WTC11 (cell line): ENCODE results near the gene TMEFF2. TPM values are rescaled to one million over a fixed set of nuclear protein-coding genes. Genes with fewer than 3 reads are reported as not detected.

Source experiments
- ATAC-seq: fragments of 200-7000 bp; cut with Tn5 transposase; 2 replicates; pipeline ENCODE4 v1.10.0; 2021; ENCODE audit warnings: mild to moderate bottlenecking, moderate library complexity
- CTCF ChIA-PET: fragments of 300-600 bp; sonication (Branson Sonifier 250); formaldehyde crosslinking; loops from one replicate; lab custom pipeline; 2021; ENCODE audit warnings: antibody characterized with exemption; lab: Charles Lee
- POLR2A ChIA-PET: fragments of 350-600 bp; sonication (Branson Sonifier 250); formaldehyde crosslinking; loops from one replicate; lab custom pipeline; 2021; ENCODE audit warnings: antibody characterized with exemption; lab: Charles Lee
- DNase-seq: peaks from one replicate; pipeline ENCODE4 v3.0.0; 2021; ENCODE audit warnings: low spot score
- H3K27ac Mint-ChIP-seq: 2 replicates; pipeline ENCODE4 v1.8.0; 2021; ENCODE audit warnings: mixed read lengths
- H3K27me3 Mint-ChIP-seq: 2 replicates; pipeline ENCODE4 v1.8.0; 2021; ENCODE audit warnings: low read depth, mild to moderate bottlenecking, moderate library complexity, mixed read lengths
- H3K36me3 Mint-ChIP-seq: 2 replicates; pipeline ENCODE4 v1.8.0; 2021; ENCODE audit warnings: mixed read lengths
- H3K4me1 Mint-ChIP-seq: 2 replicates; pipeline ENCODE4 v1.8.0; 2022; ENCODE audit warnings: mixed read lengths
- H3K4me3 Mint-ChIP-seq: 2 replicates; pipeline ENCODE4 v1.8.0; 2021; ENCODE audit warnings: mild to moderate bottlenecking, moderate library complexity, mixed read lengths
- H3K9me3 Mint-ChIP-seq: 2 replicates; pipeline ENCODE4 v1.8.0; 2021; ENCODE audit warnings: mixed read lengths
- ATF6 ChIP-seq: sonication (generic); formaldehyde crosslinking; IDR thresholded peaks from 2 replicates; pipeline ENCODE4 v1.8.1; 2023; ENCODE audit warnings: mild to moderate bottlenecking, missing genetic modification reagents
- CREB1 ChIP-seq: sonication (generic); formaldehyde crosslinking; IDR thresholded peaks from 2 replicates; pipeline ENCODE4 v1.8.0; 2023; ENCODE audit warnings: mild to moderate bottlenecking, missing genetic modification reagents
- EMX1 ChIP-seq: fragments of 250-450 bp; sonication (Bioruptor Pico); IDR thresholded peaks from 2 replicates; pipeline ENCODE4 v1.8.0; 2021; ENCODE audit warnings: mild to moderate bottlenecking
- ETV6 ChIP-seq: sonication (generic); formaldehyde crosslinking; IDR thresholded peaks from 2 replicates; pipeline ENCODE4 v1.8.1; 2022; ENCODE audit warnings: mild to moderate bottlenecking, missing genetic modification reagents
- FOXP1 ChIP-seq: sonication (generic); formaldehyde crosslinking; IDR thresholded peaks from 2 replicates; pipeline ENCODE4 v1.8.0; 2022; ENCODE audit warnings: missing genetic modification reagents, mild to moderate bottlenecking, moderate library complexity, borderline replicate concordance
- GABPB1 ChIP-seq: sonication (generic); formaldehyde crosslinking; IDR thresholded peaks from 2 replicates; pipeline ENCODE4 v1.8.1; 2023; ENCODE audit warnings: mild to moderate bottlenecking, missing genetic modification reagents
- GTF2I ChIP-seq: fragments of 250-450 bp; sonication (Bioruptor Pico); conservative IDR thresholded peaks from 2 replicates; pipeline ENCODE4 v1.4.0; 2021; ENCODE audit warnings: mild to moderate bottlenecking
- IRF2 ChIP-seq: sonication (generic); formaldehyde crosslinking; IDR thresholded peaks from 2 replicates; pipeline ENCODE4 v1.8.0; 2022; ENCODE audit warnings: low read depth, missing genetic modification reagents, borderline replicate concordance
- JAZF1 ChIP-seq: fragments of 250-450 bp; sonication (Bioruptor Pico); IDR thresholded peaks from 2 replicates; pipeline ENCODE4 v1.9.0; 2021; ENCODE audit warnings: moderate library complexity, mild to moderate bottlenecking, inconsistent platforms
- MYBL2 ChIP-seq: sonication (generic); formaldehyde crosslinking; IDR thresholded peaks from 2 replicates; pipeline ENCODE4 v1.8.1; 2023; ENCODE audit warnings: mild to moderate bottlenecking, moderate library complexity, missing genetic modification reagents
- NR2C2 ChIP-seq: sonication (generic); formaldehyde crosslinking; IDR thresholded peaks from 2 replicates; pipeline ENCODE4 v1.8.0; 2022; ENCODE audit warnings: mild to moderate bottlenecking, missing genetic modification reagents
- RELA ChIP-seq: sonication (generic); formaldehyde crosslinking; IDR thresholded peaks from 2 replicates; pipeline ENCODE4 v1.8.1; 2022; ENCODE audit warnings: missing genetic modification reagents, mild to moderate bottlenecking, borderline replicate concordance
- RORB ChIP-seq: fragments of 250-450 bp; sonication (Bioruptor Pico); IDR thresholded peaks from 2 replicates; pipeline ENCODE4 v1.9.0; 2021; ENCODE audit warnings: mild to moderate bottlenecking
- STAT6 ChIP-seq: sonication (generic); formaldehyde crosslinking; conservative IDR thresholded peaks from 2 replicates; pipeline ENCODE4 v1.8.1; 2023; ENCODE audit warnings: mild to moderate bottlenecking, low read depth, missing genetic modification reagents, moderate library complexity
- ZBTB21 ChIP-seq: sonication (generic); formaldehyde crosslinking; IDR thresholded peaks from 2 replicates; pipeline ENCODE4 v1.8.1; 2023; ENCODE audit warnings: mild to moderate bottlenecking, missing genetic modification reagents, borderline replicate concordance
- ZNF317 ChIP-seq: sonication (generic); formaldehyde crosslinking; IDR thresholded peaks from 2 replicates; pipeline ENCODE4 v1.8.1; 2023; ENCODE audit warnings: low read depth, mild to moderate bottlenecking, moderate library complexity, missing genetic modification reagents, borderline replicate concordance
- total RNA-seq: library from RNA; stranded (reverse); gene quantifications from 3 replicates; pipeline ENCODE4 v1.2.3, GENCODE V29; 2021
- TF ChIP-seq, protein P1 (sequence below): fragments of 250-450 bp; sonication (Bioruptor Pico); IDR thresholded peaks from 2 replicates; pipeline ENCODE4 v1.8.0; 2021; ENCODE audit warnings: mild to moderate bottlenecking
- TF ChIP-seq, protein P2 (sequence below): sonication (generic); formaldehyde crosslinking; IDR thresholded peaks from 2 replicates; pipeline ENCODE4 v1.8.1; 2022; ENCODE audit warnings: mild to moderate bottlenecking, moderate library complexity, missing genetic modification reagents
- TF ChIP-seq, protein P3 (sequence below): sonication (generic); formaldehyde crosslinking; IDR thresholded peaks from 2 replicates; pipeline ENCODE4 v1.8.0; 2023; ENCODE audit warnings: missing genetic modification reagents
- TF ChIP-seq, protein P4 (sequence below): sonication (generic); formaldehyde crosslinking; IDR thresholded peaks from 2 replicates; pipeline ENCODE4 v1.8.1; 2023; ENCODE audit warnings: mild to moderate bottlenecking, missing genetic modification reagents
- TF ChIP-seq, protein P5 (sequence below): sonication (generic); formaldehyde crosslinking; IDR thresholded peaks from 2 replicates; pipeline ENCODE4 v1.8.0; 2022; ENCODE audit warnings: mild to moderate bottlenecking, missing genetic modification reagents
- TF ChIP-seq, protein P6 (sequence below): fragments of 250-450 bp; sonication (Bioruptor Pico); IDR thresholded peaks from 2 replicates; pipeline ENCODE4 v1.9.0; 2021; ENCODE audit warnings: mild to moderate bottlenecking, borderline replicate concordance

Gene TMEFF2
- total RNA-seq, 1 experiment from 2014 or later: 2.3 TPM

DNA sequence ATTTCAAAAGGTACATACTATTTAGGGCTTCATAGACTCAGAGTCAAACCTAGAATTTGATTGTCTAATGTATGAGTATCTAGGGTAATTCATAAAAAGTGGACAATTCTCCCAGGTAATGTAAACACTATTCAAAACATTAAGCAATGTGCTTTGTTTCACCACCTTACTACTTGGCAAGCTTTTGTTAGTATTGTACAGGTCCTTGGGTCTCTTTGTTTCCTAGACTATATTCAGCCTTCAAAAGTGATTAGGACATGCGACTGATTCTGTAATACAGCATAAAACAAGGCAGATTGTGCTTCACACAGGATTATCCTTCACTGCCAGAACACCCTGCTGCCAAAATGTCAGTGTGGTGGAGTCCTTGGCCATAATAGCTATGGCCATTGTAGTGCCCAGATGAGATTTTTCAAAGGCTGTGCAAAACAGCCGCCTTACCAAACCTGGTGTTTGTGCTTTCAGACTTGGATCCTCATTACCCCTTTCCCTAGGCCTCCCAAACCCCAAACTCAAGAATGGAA lies 257.8 kb downstream of the TMEFF2 start:
- H3K27me3 Mint-ChIP-seq: no peaks in the 10 kb centered on the region
- no peaks in the 10 kb centered on the region for H3K9me3 Mint-ChIP-seq
- ATAC-seq (no peak), DNase-seq (no peak)
- TF ChIP-seq, protein P1, sequence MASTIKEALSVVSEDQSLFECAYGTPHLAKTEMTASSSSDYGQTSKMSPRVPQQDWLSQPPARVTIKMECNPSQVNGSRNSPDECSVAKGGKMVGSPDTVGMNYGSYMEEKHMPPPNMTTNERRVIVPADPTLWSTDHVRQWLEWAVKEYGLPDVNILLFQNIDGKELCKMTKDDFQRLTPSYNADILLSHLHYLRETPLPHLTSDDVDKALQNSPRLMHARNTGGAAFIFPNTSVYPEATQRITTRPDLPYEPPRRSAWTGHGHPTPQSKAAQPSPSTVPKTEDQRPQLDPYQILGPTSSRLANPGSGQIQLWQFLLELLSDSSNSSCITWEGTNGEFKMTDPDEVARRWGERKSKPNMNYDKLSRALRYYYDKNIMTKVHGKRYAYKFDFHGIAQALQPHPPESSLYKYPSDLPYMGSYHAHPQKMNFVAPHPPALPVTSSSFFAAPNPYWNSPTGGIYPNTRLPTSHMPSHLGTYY (CRISPR knock-in tag): no peak
- TF ChIP-seq JAZF1 (CRISPR knock-in tag) (no peak), GABPB1 (CRISPR knock-in tag) (no peak), NR2C2 (CRISPR knock-in tag) (no peak), STAT6 (no peak), FOXP1 (CRISPR knock-in tag) (no peak), ZBTB21 (CRISPR knock-in tag) (no peak), ZNF317 (CRISPR knock-in tag) (no peak), RORB (CRISPR knock-in tag) (no peak), MYBL2 (CRISPR knock-in tag) (no peak)
- TF ChIP-seq, protein P2, sequence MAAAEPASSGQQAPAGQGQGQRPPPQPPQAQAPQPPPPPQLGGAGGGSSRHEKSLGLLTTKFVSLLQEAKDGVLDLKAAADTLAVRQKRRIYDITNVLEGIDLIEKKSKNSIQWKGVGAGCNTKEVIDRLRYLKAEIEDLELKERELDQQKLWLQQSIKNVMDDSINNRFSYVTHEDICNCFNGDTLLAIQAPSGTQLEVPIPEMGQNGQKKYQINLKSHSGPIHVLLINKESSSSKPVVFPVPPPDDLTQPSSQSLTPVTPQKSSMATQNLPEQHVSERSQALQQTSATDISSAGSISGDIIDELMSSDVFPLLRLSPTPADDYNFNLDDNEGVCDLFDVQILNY: no peak
- TF ChIP-seq, protein P3, sequence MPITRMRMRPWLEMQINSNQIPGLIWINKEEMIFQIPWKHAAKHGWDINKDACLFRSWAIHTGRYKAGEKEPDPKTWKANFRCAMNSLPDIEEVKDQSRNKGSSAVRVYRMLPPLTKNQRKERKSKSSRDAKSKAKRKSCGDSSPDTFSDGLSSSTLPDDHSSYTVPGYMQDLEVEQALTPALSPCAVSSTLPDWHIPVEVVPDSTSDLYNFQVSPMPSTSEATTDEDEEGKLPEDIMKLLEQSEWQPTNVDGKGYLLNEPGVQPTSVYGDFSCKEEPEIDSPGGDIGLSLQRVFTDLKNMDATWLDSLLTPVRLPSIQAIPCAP (CRISPR knock-in tag): no peak
- TF ChIP-seq, protein P4, sequence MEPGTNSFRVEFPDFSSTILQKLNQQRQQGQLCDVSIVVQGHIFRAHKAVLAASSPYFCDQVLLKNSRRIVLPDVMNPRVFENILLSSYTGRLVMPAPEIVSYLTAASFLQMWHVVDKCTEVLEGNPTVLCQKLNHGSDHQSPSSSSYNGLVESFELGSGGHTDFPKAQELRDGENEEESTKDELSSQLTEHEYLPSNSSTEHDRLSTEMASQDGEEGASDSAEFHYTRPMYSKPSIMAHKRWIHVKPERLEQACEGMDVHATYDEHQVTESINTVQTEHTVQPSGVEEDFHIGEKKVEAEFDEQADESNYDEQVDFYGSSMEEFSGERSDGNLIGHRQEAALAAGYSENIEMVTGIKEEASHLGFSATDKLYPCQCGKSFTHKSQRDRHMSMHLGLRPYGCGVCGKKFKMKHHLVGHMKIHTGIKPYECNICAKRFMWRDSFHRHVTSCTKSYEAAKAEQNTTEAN (CRISPR knock-in tag): no peak
- TF ChIP-seq, protein P5, sequence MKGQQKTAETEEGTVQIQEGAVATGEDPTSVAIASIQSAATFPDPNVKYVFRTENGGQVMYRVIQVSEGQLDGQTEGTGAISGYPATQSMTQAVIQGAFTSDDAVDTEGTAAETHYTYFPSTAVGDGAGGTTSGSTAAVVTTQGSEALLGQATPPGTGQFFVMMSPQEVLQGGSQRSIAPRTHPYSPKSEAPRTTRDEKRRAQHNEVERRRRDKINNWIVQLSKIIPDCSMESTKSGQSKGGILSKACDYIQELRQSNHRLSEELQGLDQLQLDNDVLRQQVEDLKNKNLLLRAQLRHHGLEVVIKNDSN (CRISPR knock-in tag): no peak
- ChIA-PET POLR2A (no interaction called here), CTCF (no interaction called here)
- H3K4me3 Mint-ChIP-seq: no peak overlapping the region
- H3K27ac Mint-ChIP-seq: no peak overlapping the region
- H3K36me3 Mint-ChIP-seq: no peaks in the 10 kb centered on the region
- H3K4me1 Mint-ChIP-seq: peaks cover 14% of the 10 kb centered on the region

DNA sequence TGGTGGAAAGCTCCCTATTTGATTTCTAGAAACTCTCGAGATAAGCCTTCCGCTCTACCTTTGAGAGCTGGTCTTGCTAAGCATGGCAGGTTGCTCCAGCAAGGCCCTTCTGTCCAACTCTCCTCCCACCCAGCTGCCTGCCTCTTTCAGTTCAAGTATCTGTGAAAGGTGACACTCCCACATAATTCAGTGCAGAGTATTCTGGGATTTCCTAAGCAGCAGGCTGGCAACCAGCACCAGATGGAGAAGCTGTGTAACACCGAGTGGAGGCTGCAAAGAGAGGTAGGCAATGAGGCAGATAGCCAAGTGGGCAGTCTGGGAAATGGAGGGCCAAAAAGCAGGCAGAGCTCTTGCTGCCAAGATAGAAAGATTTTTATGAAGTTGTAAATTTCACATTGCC lies 259.5 kb downstream of the TMEFF2 start:
- H3K9me3 Mint-ChIP-seq: no peaks in the 10 kb centered on the region
- ChIA-PET POLR2A (no interaction called here), CTCF (interaction anchor here (1.3 to 1.4 kb wide), 2 partner anchors 12 to 227 kb away, joined by 3 to 5 read pairs; no protein-coding TSS in a partner anchor)
- peaks cover 9% of the 10 kb centered on the region for H3K4me1 Mint-ChIP-seq
- no peak for DNase-seq
- no peaks in the 10 kb centered on the region for H3K27me3 Mint-ChIP-seq
- ATAC-seq: no peak
- no peaks in the 10 kb centered on the region for H3K36me3 Mint-ChIP-seq
- H3K27ac Mint-ChIP-seq: no peak overlapping the region
- H3K4me3 Mint-ChIP-seq: no peak overlapping the region
- TF ChIP-seq GTF2I (CRISPR knock-in tag) (no peak), ETV6 (CRISPR knock-in tag) (no peak), CREB1 (no peak), MYBL2 (CRISPR knock-in tag) (no peak), RELA (CRISPR knock-in tag) (no peak), ATF6 (CRISPR knock-in tag) (no peak), EMX1 (CRISPR knock-in tag) (no peak), IRF2 (CRISPR knock-in tag) (no peak), JAZF1 (CRISPR knock-in tag) (no peak)
- TF ChIP-seq, protein P6, sequence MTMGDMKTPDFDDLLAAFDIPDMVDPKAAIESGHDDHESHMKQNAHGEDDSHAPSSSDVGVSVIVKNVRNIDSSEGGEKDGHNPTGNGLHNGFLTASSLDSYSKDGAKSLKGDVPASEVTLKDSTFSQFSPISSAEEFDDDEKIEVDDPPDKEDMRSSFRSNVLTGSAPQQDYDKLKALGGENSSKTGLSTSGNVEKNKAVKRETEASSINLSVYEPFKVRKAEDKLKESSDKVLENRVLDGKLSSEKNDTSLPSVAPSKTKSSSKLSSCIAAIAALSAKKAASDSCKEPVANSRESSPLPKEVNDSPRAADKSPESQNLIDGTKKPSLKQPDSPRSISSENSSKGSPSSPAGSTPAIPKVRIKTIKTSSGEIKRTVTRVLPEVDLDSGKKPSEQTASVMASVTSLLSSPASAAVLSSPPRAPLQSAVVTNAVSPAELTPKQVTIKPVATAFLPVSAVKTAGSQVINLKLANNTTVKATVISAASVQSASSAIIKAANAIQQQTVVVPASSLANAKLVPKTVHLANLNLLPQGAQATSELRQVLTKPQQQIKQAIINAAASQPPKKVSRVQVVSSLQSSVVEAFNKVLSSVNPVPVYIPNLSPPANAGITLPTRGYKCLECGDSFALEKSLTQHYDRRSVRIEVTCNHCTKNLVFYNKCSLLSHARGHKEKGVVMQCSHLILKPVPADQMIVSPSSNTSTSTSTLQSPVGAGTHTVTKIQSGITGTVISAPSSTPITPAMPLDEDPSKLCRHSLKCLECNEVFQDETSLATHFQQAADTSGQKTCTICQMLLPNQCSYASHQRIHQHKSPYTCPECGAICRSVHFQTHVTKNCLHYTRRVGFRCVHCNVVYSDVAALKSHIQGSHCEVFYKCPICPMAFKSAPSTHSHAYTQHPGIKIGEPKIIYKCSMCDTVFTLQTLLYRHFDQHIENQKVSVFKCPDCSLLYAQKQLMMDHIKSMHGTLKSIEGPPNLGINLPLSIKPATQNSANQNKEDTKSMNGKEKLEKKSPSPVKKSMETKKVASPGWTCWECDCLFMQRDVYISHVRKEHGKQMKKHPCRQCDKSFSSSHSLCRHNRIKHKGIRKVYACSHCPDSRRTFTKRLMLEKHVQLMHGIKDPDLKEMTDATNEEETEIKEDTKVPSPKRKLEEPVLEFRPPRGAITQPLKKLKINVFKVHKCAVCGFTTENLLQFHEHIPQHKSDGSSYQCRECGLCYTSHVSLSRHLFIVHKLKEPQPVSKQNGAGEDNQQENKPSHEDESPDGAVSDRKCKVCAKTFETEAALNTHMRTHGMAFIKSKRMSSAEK (CRISPR knock-in tag): no peak
